C4-2B (cell line): ENCODE results near the gene SLC34A3.

Experiments
- ZFX ChIP-seq: fragments of 450-650 bp; IDR thresholded peaks from 2 replicates; pipeline ENCODE4 v1.6.1; 2017
- TF ChIP-seq, protein P1 (sequence below): fragments of 450-650 bp; conservative IDR thresholded peaks from 2 replicates; pipeline ENCODE4 v1.5.1; 2017; ENCODE audit warnings: mild to moderate bottlenecking

DNA sequence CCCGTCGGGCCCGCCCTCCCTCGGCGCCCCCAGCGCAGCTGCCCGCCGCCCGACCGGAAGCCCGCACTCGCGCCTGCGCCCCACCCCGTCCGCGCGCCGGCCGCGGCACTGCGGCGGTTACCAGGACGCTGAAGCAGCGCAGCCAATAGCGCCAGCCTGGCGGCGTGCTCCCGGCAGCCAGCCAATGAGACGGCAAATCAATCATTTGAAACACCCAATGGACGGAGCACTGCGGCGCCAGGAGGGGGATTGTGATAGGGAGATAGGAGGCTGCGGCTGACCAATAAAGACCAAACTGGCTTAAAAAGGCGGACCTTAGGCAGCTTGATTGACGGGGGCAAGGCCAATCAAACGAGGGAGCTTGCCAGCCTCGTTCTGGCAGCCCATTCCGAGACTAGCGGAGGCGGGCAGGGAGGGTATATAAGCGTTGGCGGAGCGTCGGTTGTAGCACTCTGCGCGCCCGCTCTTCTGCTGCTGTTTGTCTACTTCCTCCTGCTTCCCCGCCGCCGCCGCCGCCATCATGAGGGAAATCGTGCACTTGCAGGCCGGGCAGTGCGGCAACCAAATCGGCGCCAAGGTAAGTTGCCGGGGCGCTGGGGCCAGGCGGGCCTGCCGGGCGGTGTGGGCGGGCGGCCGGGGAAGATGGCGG lies 10.3 kb downstream of the SLC34A3 start, which contains the start of gene TUBB4B:
- TF ChIP-seq, protein P1, sequence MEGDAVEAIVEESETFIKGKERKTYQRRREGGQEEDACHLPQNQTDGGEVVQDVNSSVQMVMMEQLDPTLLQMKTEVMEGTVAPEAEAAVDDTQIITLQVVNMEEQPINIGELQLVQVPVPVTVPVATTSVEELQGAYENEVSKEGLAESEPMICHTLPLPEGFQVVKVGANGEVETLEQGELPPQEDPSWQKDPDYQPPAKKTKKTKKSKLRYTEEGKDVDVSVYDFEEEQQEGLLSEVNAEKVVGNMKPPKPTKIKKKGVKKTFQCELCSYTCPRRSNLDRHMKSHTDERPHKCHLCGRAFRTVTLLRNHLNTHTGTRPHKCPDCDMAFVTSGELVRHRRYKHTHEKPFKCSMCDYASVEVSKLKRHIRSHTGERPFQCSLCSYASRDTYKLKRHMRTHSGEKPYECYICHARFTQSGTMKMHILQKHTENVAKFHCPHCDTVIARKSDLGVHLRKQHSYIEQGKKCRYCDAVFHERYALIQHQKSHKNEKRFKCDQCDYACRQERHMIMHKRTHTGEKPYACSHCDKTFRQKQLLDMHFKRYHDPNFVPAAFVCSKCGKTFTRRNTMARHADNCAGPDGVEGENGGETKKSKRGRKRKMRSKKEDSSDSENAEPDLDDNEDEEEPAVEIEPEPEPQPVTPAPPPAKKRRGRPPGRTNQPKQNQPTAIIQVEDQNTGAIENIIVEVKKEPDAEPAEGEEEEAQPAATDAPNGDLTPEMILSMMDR = no peak
- no peak for TF ChIP-seq ZFX
